Measurements from ENCODE around the gene EFNA5. TPM values are rescaled to one million over a fixed set of nuclear protein-coding genes. Genes with fewer than 3 reads are reported as not detected.
A peak's percentile ranks its signal among the peaks of the same experiment; 100 is the strongest.

Gene EFNA5
- 50.0 and 50.2 TPM in 2 replicates for total RNA-seq (2014; rRNA removed; shearing (Covaris generic))
- 14.1 and 27.2 TPM in 2 replicates for polyA plus RNA-seq (2014; cell fraction: nucleus; rRNA removed)

GRCh38 chr5:107670932-107671741 lies at the start of gene EFNA5:
EFNA5 (minus strand) TSS chr5:107670937.
- DNase-seq (ENCODE audit: extremely low read depth, low read depth) = no peak

GRCh38 chr5:107719034-107719606 lies 48.4 kb upstream of the EFNA5 start:
- DNase-seq (ENCODE audit: extremely low read depth, low read depth) = no peak

GRCh38 chr5:107717816-107718215 lies 47.1 kb upstream of the EFNA5 start:
- DNase-seq (ENCODE audit: extremely low read depth, low read depth) = no peak

GRCh38 chr5:107713228-107713627 lies 42.5 kb upstream of the EFNA5 start:
- DNase-seq (ENCODE audit: extremely low read depth, low read depth) = no peak

- DNase-seq (ENCODE audit: extremely low read depth, low read depth) = no peak
Observed at GRCh38 chr5:107712359-107712870, 41.7 kb upstream of the EFNA5 start.

- DNase-seq (ENCODE audit: extremely low read depth, low read depth) = no peak
Observed at GRCh38 chr5:107705402-107706014, 34.8 kb upstream of the EFNA5 start.

- no peak for DNase-seq (ENCODE audit: extremely low read depth, low read depth)
Observed at GRCh38 chr5:107704681-107705401, 34.1 kb upstream of the EFNA5 start.

- DNase-seq (ENCODE audit: extremely low read depth, low read depth) = no peak
Observed at GRCh38 chr5:107700481-107700880, 29.7 kb upstream of the EFNA5 start.

GRCh38 chr5:107699425-107699824 lies 28.7 kb upstream of the EFNA5 start:
- DNase-seq (ENCODE audit: extremely low read depth, low read depth) = no peak

GRCh38 chr5:107698286-107698685 lies 27.5 kb upstream of the EFNA5 start:
- no peak for DNase-seq (ENCODE audit: extremely low read depth, low read depth)

- DNase-seq (ENCODE audit: extremely low read depth, low read depth) = no peak
Observed at GRCh38 chr5:107696498-107696897, 25.8 kb upstream of the EFNA5 start.

- DNase-seq (ENCODE audit: extremely low read depth, low read depth) = no peak
Observed at GRCh38 chr5:107696080-107696479, 25.3 kb upstream of the EFNA5 start.

- no peak for DNase-seq (ENCODE audit: extremely low read depth, low read depth)
Observed at GRCh38 chr5:107687937-107688336, 17.2 kb upstream of the EFNA5 start.

GRCh38 chr5:107687404-107687803 lies 16.7 kb upstream of the EFNA5 start:
- DNase-seq (ENCODE audit: extremely low read depth, low read depth) = no peak

GRCh38 chr5:107682533-107682932 lies 11.8 kb upstream of the EFNA5 start:
- DNase-seq (ENCODE audit: extremely low read depth, low read depth) = no peak

- DNase-seq (ENCODE audit: extremely low read depth, low read depth) = no peak
Observed at GRCh38 chr5:107680799-107681198, 10.1 kb upstream of the EFNA5 start.

GRCh38 chr5:107680099-107680498 lies 9.4 kb upstream of the EFNA5 start:
- no peak for DNase-seq (ENCODE audit: extremely low read depth, low read depth)

- no peak for DNase-seq (ENCODE audit: extremely low read depth, low read depth)
Observed at GRCh38 chr5:107676702-107677101, 6.0 kb upstream of the EFNA5 start.

GRCh38 chr5:107675201-107675600 lies 4.5 kb upstream of the EFNA5 start:
- no peak for DNase-seq (ENCODE audit: extremely low read depth, low read depth)

- DNase-seq (ENCODE audit: extremely low read depth, low read depth) = peak; percentile 33
Observed at GRCh38 chr5:107674655-107675054, 3.9 kb upstream of the EFNA5 start.

All from NCI-H460 (cell line).